NCI-H460 (cell line): ENCODE results near the gene DNAH5. TPM values are rescaled to one million over a fixed set of nuclear protein-coding genes. Genes with fewer than 3 reads are reported as not detected.
"Not testable (repeated sequence)": the region's sequence is repeated elsewhere in the genome, so short reads cannot be mapped to it uniquely, and the experiment has no call there.

ENCODE experiments used
- DNase-seq: peaks from one replicate; pipeline ENCODE4 v3.0.0-alpha.2; 2016; ENCODE audit warnings: low read depth; ENCODE audit errors: extremely low read depth
- polyA plus RNA-seq: library from polyadenylated mRNA; depleted of rRNA; stranded (reverse); fragments of >200 nt; gene quantifications from 2 replicates; pipeline ENCODE4 v1.2.3, GENCODE V29; 2014; cell fraction: nucleus; rRNA removed
- total RNA-seq: library from RNA; depleted of rRNA; stranded (reverse); fragments of >200 nt; shearing (Covaris generic); gene quantifications from 2 replicates; pipeline ENCODE4 v1.2.3, GENCODE V29; 2014; rRNA removed

The DNAH5 gene, protein sequence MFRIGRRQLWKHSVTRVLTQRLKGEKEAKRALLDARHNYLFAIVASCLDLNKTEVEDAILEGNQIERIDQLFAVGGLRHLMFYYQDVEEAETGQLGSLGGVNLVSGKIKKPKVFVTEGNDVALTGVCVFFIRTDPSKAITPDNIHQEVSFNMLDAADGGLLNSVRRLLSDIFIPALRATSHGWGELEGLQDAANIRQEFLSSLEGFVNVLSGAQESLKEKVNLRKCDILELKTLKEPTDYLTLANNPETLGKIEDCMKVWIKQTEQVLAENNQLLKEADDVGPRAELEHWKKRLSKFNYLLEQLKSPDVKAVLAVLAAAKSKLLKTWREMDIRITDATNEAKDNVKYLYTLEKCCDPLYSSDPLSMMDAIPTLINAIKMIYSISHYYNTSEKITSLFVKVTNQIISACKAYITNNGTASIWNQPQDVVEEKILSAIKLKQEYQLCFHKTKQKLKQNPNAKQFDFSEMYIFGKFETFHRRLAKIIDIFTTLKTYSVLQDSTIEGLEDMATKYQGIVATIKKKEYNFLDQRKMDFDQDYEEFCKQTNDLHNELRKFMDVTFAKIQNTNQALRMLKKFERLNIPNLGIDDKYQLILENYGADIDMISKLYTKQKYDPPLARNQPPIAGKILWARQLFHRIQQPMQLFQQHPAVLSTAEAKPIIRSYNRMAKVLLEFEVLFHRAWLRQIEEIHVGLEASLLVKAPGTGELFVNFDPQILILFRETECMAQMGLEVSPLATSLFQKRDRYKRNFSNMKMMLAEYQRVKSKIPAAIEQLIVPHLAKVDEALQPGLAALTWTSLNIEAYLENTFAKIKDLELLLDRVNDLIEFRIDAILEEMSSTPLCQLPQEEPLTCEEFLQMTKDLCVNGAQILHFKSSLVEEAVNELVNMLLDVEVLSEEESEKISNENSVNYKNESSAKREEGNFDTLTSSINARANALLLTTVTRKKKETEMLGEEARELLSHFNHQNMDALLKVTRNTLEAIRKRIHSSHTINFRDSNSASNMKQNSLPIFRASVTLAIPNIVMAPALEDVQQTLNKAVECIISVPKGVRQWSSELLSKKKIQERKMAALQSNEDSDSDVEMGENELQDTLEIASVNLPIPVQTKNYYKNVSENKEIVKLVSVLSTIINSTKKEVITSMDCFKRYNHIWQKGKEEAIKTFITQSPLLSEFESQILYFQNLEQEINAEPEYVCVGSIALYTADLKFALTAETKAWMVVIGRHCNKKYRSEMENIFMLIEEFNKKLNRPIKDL (N-terminal part only)
- total RNA-seq: 0.49 and 0.82 TPM in 2 replicates
- polyA plus RNA-seq: 0.53 and 0.88 TPM in 2 replicates

DNA sequence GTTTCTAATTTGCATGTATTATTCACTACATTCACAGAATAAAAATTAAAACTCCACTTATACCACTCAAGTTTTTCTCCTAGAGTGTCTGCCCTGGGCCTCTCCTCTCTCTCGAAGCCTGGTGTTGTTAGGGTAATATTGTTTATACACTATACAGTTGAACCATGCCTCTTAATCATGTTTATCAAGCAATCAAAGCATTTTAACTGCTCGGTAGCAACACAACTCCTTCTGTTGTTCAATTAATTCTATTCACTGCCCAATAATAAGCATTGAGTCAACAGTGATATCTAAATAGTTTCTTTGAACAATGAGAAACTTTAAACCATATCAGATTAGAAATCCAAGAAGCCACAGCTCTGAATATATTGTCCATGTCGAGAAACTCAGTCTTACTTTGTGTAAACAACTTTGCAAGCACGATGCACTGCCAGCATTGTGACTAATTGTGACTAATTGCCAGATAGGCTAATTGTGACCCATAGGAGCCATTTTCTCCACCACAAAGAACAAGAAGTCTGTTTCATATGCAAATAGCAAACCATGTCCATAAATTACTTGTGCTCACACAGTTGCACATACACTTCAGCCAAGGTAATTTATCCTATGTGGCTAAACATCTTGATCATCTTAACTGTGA, at the start of gene DNAH5:
Gene DNAH5 (minus strand): TSS at position 129 of the 640 bp plus-strand sequence. CDS start 250 bp downstream, outside the sequence.
- no peak for DNase-seq

DNA sequence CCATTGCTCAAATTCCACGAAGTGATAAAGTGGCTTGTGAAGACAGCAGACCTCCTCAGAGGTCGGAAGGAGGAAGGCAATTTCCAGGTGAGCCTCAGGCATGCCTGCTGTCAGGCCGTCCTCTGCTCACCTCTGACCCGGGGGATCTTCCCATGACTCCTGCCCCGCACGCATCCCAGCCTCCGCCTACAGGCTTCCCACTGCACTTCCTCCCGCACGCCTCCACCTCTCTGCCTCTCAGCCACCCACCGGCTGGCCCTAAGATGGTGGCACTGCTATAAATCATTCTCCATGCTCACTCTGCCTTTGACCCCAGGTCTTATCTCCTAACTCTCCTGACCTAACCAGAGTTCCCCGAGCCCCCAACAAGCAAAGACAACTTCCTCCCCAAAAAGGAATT, 49.4 kb upstream of the DNAH5 start:
- no peak for DNase-seq

DNA sequence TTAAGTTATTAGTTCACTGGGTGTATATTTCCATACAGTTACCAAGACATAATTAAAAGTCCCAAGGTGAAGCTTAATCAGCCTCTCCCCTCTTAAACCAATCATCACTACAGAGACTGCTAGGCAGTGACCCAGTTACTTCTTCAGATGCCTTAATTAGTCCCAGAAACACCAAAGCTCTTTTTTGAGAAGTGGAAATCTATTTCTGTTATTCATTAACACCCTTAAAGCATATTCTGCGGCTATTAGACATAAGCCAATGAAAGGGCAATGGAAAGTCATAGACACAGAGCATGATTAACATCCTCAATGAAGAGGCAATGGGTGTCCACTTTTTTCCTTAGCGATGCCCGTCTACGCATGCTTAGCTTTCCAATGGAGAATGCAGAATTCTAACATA, 48.3 kb upstream of the DNAH5 start:
- no peak for DNase-seq

DNA sequence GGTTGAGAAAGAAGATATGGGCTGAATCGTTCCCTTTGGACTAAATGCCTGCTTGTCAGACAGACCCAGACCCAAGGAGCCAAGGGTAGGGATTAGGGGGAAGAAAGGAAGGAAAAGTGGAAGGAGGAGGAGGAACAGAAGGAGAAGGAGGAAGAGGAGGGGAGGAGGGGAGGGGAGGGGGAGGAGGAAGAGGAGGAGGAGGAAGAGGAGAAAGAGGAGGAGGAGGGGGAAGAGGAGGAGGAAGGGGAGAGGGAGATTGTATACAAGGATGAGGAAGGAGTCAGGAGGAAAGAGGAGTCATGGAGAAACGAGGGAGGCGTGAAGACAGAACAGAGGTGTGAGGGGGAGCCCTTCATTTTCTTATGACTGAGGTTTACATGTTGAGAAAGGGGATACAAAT, 46.9 kb upstream of the DNAH5 start:
- no peak for DNase-seq

DNA sequence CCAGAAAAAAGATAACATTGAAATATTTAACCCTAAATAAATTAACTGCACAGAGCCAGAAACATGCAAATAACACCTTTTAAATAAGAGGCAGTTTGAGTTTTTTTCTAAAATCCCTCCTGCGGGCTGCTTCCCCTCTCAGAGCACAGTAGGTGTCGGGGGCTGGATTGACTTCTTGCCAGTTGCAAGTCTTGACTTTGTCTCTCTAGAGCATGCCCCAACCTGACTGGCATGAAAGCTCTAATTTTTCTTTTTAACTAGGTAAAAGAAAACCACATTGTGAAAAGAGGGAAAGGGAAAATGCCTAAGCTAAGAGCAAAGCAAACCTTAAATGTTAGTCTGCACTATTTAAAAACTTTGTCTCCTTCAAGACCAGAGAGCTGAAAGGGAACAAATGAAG, 46.4 kb upstream of the DNAH5 start:
- no peak for DNase-seq

DNA sequence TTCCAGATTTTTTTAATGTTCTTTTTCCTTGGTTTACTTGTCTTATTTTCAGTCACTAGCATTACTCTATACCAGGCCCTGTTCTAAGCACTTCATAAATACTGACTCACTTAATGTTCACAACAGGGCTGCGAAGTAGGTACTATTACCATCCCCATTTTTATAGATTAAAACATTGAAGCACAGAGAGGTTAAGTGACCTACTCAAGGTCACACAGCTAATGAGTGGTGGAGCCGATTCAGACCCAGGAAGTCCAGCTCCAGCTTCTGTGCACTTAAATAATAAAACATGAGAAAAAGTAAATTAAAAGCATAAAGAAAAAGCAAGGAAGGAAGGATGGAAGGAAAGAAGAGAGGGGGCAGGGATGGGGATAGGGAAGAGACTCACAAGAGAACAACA, 45.3 kb upstream of the DNAH5 start:
- DNase-seq: no peak

DNA sequence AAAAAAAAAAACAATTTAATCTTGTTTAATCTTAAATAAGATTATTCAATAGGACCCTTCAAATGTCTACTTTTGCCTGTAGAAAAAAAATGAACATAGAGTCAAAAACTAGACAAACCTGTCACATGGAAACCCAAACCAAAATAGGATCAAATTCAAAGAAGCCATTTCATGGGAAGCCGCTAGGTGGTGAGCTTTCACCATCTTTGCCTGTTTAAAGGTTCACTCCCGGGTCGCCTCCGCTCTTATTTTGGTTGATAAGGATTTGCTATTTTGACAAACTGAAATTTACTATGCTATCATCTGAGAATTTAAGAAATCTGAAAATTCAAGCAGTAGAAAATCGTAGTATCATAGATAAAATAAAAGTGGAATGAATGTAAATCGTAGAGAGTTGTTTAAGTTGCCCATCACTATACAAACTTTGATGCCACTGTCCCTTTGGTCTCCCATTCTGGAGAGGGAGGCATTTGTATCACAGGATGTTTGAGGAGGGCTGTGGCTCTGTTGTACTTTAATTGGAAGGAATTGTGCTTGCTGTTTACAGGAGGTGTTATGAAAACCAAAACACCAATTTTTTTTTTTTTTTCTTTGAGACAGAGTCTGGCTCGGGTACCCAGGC, 43.5 kb upstream of the DNAH5 start:
- peak; percentile 74 for DNase-seq

DNA sequence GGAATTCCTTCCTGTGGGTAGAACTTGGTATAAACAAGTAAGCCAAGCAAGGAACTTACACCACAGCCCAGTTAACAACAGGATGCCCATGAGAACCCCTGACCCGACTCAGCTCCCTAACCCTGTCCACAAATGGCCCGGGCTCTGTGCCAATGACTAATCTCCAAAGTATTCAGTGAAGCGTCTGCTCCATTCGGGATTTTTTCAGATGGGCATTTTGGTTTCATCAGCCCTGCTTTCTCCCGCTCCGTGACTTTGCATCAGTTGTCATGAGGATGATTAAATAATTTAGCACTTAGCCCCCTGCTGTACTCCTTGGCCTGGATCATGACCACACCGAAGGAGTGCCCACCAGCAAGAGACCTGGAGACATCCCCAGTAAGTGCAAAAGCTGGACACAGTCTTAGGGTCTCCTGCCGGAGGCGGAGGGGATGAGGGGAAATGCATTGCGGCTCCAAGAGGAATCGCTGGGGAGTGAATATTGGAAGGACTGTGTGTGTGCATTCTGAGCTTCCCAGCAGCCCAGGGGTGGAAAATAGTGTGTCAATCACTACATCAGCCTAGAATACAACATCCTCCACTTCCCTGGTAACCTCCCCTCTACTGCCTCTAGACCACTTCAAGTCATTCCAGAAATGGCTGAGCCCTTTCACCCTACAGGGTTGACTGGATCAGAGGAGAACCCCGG, 41.4 kb upstream of the DNAH5 start:
- peak; percentile 75 for DNase-seq

DNA sequence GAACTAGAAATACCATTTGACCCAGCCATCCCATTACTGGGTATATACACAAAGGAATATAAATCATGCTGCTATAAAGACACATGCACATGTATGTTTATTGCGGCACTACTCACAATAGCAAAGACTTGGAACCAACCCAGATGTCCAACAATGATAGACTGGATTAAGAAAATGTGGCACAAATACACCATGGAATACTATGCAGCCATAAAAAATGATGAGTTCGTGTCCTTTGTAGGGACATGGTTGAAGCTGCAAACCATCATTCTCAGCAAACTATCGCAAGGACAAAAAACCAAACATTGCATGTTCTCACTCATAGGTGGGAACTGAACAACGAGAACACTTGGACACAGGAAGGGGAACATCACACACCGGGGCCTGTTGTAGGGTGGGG, 40.4 kb upstream of the DNAH5 start:
- DNase-seq: not testable (repeated sequence)

DNA sequence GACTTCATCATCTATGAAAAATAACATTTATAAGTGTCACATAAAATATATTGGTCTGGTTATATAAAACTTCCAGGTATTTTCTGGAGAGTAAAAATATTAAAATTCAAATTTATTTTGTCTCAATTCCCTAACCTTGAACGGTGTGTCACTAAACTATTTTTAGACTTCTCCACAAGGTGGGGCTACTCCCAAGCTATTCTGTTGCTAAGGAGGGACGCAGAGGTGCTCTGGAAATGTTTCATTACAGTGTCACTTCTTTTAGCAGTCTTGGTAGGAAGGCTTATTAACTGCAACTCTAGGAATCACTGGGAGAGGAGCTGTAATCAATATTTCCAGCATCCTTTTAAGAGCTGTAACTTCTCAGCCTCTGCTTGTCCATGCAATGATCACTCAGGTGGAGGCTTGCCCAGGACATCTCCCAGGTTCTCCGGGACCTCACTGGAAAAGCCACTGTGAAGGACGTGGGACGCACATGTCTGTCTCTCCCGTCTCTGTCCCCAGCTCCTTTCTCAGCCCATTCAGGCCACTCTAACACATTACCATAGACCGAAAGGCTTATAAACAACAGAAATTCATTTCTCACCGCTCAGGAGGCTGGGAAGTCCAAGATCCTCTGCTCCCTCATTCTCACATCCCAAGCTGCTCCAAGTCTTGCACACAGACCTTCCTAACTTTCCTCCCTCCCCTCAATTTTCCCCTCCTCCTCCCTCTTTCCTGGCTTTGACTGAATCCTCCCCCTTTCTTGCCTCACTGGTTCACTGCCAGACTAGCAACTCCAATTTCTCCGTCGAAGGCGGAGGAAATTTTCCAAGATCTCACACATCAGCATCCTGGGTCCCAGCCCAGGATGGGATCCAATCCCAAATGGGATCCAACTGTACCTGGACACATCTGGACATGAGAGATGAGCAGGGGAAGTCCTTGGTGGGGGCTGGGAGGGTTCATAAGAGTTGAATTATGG, 32.7 kb upstream of the DNAH5 start:
- DNase-seq: peak; percentile 65

DNA sequence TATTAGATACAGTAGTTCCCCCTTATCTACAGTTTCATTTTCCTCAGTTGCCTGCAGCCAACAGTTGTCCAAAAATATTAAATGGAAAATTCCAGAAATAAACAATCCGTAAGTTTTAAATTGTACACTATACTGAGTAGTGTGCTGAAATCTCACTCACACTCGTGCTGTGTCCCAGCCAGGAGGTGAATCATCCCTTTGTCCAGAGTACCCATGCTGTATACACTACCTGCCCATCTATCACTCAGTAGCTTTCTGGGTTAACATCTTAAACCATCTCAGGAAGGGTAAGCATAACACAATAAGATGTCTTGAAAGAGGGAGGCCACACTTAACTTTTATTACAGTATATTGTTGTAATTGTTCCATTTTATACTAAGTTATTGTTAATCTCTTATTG, 31.7 kb upstream of the DNAH5 start:
- DNase-seq: no peak

DNA sequence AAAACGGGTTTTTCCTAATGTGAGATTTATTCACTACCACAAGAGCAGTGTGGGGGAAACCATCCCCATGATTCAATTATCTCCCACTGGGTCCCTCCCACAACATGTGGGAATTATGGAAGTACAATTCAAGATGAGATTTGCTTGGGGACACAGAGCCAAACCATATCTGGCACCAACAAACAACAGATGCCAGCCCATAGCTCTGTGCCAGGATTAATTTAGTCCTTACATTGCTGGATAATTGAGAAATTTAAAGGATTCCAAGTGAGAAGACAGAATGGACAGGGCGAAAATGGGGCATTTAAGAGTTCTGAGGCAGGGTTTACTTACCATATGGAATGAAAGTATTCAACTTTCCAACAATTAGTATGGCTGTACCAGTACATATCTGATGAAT, 30.8 kb upstream of the DNAH5 start:
- DNase-seq: no peak

DNA sequence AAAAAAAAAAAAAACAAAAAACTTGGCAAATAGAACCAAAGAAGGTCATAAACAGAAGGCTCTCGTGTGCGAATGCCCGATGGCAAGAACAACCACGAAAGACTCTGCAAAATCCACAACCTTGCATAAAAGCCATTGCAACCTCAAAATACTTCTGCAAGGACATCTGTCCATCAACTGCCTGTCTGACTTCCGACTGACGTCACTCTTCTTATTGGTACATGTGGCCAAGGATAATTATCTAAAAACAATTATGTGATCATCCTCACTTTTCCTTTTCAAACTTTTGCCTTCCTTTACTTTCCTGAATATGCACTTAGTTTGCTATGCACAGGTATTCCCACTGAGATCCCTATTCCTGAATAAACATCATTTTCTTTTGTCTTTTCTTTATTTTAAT, 29.2 kb upstream of the DNAH5 start:
- no peak for DNase-seq

DNA sequence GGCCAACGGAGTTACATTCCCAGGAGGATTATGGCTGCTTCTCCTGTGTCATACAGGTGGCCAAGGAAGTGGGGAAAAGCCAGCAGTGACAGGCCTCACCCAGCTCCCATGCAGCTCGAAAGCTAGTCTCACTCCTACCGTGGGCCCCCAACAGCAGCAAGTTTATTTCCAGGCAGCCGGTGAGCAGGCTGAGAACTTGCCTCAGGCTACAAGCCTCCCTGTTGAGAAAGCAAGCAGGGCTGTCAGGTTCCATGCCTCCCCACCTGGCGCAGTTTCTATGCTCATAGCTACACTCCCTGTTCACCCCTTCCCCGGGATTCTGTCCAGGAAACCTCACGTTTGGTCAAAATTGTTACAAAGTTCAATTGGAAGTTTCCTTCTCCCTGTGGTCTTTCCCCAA, 27.5 kb upstream of the DNAH5 start:
- no peak for DNase-seq

DNA sequence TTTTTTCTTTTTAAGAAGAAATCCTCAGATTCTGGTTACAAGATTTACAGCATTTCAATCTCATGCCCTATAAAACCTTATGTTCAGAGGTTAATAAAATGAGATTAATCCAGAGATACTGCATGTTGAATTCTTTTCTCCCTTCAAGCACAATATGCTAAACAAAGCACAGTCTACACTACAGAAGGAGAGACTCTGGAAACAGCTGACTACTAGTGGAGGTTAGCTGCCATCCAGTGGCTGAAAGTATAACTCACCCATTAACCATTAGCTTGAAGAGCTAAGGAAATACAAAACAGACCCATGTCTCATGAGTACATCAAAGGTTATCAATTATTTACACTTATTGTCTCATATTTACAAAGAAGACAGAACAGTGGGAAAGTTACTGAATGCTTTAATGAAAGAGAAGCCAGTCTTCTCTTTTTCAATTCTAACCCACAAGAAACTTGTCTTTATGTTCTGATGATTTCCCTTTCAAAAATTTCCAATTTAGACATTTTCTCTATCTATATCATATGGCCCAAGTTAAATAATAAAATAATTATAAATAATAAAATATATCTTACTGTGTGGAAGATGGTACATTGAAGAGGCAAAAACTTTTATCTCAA, 12.7 kb upstream of the DNAH5 start:
- DNase-seq: peak; percentile 69

DNA sequence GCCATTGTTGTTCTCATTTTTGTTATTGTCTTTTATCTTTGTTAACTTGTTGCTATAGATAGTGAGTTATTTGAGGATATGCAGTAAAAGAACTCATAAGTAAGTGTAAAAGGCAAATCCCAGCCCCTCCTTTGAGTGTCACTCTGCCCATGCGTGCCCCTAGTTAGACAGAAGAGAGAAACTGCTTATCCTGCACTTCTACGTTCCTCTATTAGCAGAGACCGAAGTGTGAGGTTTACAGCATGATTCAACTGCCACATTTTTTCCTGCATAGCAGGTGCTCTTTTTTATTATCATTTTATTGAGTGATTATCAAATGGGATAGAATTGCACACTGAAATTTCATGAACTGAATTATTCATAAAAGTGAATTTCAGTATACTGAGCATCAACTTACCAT, 12.0 kb upstream of the DNAH5 start:
- DNase-seq: no peak

DNA sequence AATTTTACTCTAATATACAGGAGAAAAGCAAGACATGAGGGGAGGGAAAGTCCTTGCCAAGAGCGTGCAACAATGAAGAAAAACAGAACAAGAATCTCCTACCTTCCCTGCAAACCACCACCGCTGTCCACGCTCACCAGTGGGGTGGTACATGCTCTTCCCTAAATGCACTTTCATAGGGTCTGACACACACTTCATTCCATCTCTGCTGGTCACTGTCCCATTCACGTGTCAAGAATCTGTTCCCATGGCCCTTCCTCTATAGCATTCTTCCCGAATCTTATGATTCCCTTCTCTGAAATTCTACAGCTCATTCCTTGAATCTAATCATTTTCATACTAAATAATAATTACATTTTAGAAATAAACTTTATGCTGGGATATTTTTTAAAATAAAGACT, 11.4 kb upstream of the DNAH5 start:
- no peak for DNase-seq

DNA sequence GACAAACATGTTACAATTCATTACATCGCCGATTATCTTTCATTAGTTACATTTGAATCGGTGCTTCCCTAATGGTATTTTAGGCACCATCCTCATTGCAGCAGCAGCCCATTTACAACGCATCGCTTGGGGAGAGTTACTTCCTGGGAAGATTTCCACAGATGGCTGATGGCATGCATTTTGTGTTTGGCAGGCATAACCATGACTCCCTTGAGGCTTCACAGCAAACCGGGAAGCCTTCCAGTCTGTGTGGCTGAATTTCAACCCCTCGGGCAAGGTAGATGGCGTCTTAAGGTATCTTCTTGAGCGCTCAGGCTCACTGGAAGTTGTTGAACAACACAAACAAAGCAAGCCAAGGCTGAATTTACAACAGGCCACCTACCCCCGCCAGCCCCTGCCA, 1.6 kb upstream of the DNAH5 start:
- DNase-seq: no peak
